HPDE6-E6E7 (cell line): ENCODE measurements around the gene OSGEP.
A peak's percentile ranks its signal among the peaks of the same experiment; 100 is the strongest.

Experiments
- DNase-seq: peaks from one replicate; pipeline ENCODE4 v3.0.0; 2011; ENCODE audit warnings: missing footprints; ENCODE audit errors: extremely low spot score

OSGEP gene

GRCh38 chr14:20454516-20455354 is at the start of gene OSGEP, which contains the start of gene APEX1:
Gene OSGEP (minus strand): TSS chr14:20454812. CDS start chr14:20454683, 129 bp downstream.
Gene APEX1 (plus strand): TSS chr14:20455226. CDS start chr14:20455646, 420 bp downstream.
- DNase-seq = peak; percentile 97

GRCh38 chr14:20503898-20504297 is 49.3 kb upstream of the OSGEP start:
- DNase-seq = no peak

- no peak for DNase-seq
Observed at GRCh38 chr14:20501346-20501745, 46.7 kb upstream of the OSGEP start.

DNA sequence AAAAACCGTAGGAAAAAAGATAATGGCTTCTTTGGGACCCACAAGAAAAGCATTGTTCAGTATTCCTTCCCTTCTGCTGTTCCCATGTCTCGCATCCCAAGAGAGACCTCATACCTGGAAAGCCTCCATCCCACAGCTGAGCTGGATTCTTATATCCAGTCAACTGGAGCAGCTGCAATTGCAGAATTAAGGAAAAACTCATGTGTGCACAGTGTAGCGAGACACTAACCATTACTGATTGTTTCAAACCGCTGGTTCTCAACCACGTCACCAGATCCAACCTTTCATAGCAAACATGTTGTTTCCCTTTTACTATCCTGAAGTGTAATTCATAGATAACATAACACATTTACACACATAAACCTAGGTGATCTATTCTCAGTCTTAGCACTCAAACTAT is 45.3 kb upstream of the OSGEP start:
- DNase-seq = no peak

DNA sequence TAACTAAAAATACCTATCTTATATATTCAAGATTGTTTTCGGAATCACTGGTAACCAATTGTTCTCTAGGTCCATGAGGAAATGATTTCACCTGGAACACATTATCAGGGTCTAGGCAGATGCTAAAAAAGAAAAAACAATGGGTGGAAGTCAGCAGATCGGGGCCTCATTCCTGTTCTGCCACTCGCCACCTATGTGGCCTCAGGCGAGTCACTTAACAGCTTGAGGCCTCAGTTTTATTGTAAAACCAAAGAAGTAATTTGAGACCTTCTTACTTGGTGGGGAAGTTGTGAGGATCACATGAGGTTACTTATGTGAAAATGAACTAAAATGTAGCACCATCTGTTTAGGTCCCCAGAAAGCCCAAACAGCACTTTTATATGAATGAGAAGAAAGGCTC is 44.5 kb upstream of the OSGEP start:
- DNase-seq = no peak

DNA sequence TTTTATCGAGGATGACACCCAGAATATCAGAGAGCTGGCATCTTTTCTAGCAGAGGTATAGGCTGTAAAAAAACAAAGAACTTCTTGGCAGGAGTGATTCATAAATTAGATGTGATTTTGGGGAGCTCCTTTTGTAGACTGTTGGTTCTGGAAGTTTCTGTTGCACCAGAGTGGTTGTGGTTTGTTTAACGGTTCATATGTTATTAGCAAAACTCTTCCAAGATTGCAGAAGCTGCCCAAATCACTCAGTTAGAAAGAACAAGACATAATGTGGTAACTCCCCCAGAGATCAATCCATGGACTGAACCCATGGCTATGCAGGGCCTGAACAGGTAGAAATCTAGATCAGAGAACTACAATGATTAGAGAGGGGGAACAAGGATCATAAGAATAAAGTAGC is 44.0 kb upstream of the OSGEP start:
- no peak for DNase-seq

DNA sequence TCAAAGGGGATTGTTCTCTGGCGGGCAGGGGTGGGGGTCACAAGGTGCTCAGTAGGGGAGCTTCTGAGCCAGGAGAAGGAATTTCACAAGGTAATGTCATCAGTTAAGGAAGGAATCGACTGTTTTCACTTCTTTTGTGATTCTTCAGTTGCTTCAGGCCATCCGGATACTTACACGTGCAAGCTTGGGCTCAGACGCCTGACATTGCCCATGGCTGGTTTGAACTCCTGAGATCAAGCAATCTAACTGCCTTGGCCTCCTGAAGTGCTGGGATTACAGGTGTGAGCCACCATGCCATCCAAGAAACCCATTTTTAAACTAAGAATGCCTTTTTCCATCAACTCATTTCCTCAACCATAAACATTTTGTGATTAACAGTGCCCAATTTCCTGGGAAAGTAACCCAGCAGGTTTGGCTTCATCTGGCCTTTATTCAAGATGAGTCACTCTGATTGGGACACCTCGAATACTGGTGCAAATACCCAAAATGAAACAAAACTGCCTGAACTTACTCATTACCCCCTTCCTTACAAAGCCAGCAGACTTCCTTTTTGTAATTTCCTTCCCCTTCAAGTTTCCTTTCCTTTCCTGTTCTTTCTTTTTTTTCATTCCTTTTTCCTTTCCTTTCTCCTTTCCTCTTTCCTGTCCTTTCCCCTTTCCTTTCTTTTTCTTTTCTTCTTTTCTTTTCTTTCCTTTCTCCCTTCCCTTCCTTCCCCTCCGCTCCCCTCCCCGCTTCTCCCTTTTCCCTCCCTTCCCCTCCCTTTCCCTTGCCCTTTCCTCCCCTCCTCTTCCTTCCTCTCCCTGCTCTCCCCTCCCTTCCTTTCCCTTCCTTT is 40.5 kb upstream of the OSGEP start:
- DNase-seq = peak; percentile 59

DNA sequence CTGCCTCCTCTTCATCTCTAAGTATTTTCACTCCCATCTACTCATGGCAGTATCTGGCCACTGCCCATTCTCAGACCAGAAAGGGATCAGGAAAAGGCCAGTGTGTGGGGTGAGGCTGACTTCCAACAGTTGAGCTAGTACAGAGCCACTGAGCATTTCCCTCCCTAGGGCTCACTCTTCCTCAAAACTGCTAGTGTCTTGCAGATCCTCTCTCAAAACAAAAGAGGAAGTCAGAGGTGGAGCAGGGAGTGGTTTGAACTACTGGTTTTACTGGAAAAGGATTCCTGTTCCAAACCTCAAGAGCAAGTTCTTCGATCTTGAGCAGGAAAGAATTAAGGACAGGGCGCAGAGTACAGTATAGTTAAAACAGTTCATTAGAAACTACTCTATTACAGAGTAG is 39.0 kb upstream of the OSGEP start:
- no peak for DNase-seq

DNA sequence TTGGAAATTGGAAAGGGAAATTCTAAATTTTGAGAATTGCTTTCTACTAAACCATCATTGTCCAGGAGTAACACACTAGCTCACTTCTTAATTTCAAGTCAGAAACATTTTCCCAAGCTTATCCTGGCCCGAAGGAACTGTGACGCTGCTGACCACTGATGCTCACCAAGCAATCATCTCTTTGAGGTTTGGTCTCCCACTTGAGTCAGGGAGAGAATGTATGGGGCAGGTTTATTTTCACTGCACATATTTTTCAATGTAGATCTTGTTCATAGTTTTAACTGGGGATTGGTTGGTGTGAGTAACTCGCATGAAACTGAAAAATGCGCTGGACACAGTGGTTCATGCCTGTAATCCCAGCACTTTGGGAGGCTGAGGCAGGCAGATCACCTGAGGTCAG is 37.9 kb upstream of the OSGEP start:
- DNase-seq = no peak

- DNase-seq = no peak
Observed at GRCh38 chr14:20490563-20490962, 36.0 kb upstream of the OSGEP start.

GRCh38 chr14:20489093-20489994 is 34.7 kb upstream of the OSGEP start:
- DNase-seq = peak; percentile 53

DNA sequence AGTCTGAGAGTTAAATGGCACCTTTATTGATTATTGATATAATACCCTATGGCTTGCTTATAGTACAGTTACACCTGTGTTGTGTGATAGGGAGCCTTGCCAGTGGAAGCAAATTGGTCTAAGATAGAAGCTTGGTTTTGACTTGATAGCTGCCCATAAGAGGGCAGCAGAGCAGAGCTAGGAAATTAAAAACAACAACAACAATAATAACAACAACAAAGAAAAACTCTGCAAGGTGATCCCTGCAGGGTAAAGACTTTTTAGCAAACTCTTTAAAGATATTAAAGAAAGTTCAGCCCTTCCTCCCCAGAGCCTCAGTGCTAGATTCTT is 32.7 kb upstream of the OSGEP start:
- peak; percentile 10 for DNase-seq

GRCh38 chr14:20486684-20487395 is 32.2 kb upstream of the OSGEP start:
- DNase-seq = no peak

DNA sequence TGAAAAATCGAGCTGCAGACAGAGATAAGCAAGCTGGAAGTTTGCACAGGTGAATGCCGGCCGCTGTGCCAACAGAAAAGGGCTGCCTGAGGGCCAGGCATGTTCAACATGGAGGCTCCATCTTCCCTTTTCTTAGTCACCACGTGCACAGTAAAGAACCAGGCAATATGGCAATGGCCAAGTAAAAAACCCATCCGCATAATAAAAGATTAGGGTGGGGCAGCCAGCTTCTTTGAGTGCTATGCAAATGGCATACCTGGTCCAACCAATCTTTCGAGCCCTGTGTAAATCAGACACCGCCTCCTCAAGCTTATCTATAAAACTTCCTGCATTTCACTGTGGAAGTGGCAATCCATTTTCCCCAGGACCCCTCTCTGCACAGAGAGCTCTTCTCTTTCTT is 31.3 kb upstream of the OSGEP start:
- no peak for DNase-seq

GRCh38 chr14:20482382-20482781 is 27.8 kb upstream of the OSGEP start:
- no peak for DNase-seq

- DNase-seq = no peak
Observed at GRCh38 chr14:20478894-20479293, 24.3 kb upstream of the OSGEP start.

- no peak for DNase-seq
Observed at GRCh38 chr14:20477211-20477876, 22.7 kb upstream of the OSGEP start.

DNA sequence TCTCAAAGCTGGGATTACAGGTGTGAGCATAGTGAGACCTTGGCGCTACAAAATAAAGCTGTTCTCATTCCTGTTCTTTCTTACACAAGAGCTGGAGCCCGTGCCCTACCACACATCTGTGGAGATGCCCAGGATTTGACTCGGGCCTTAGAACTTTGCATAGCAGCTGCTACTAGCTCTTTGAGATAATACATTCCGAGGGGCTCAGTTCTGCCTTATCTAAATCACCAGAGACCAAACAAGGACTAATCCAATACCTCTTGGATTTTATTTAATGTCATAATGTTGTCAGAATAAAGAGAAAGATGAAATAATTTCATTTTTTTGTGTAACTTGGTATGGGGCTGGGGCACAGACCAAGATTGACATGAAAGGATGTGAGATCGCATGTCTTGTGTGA is 22.2 kb upstream of the OSGEP start:
- no peak for DNase-seq

DNA sequence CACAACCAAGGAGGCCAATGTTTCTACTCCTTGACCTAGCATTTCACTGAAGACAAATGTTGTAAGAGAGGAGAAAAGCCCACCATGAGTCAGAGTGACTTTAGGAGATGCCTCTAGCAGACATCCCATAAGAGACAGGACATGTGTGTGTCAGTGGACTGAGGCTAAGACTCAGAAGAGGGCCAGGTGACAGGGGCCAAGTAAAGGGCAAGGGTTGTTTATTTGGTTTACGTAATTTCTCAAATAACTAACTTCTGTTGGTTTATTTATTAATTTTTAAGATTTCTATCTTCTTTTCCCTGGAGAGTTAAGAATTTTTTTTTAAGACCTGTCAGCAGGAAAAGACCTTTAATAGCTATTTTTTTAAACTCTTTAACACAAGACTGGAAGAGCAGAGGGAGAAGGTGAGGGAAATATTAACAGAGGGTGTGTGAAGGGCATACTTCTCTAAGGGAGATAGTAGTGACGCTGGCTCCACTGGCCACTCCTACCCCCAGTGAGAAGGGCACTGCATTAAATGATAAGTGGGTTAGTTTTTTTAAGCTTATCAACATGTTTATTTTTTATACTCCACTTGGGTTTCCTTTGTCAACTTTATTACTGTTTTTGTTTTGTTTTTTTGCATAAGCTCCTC is 18.0 kb upstream of the OSGEP start:
- no peak for DNase-seq

GRCh38 chr14:20470603-20470901 is 15.9 kb upstream of the OSGEP start:
- DNase-seq = peak; percentile 20
